ENCODE results near the gene PKNOX2. TPM values are rescaled to one million over a fixed set of nuclear protein-coding genes. Genes with fewer than 3 reads are reported as not detected.

Gene PKNOX2
- total and polyA plus RNA-seq, 4 donors = 3.1 to 10.6 (median 7.9) TPM

- H3K4me3 ChIP-seq = no peak overlapping the region
- WGBS, 2 donors = 84 to 92% methylated on average over 1 of the region's 1 CpG
- no peak for TF ChIP-seq CTCF (IDR thresholded peaks at IDR 0.05; ENCODE audit: control extremely low read depth, extremely low read depth)
- no peaks in the 10 kb centered on the region for H3K9me3 ChIP-seq (ENCODE audit: control insufficient read depth in 4 of 4, insufficient read depth in 3 of 4, low read length in 3 of 4)
- H3K27ac ChIP-seq (ENCODE audit: low read depth in 1 of 2, low read length in 1 of 2) = peak overlapping the region in 1 of 2 donors; percentile 26
- ATAC-seq (ENCODE audit: insufficient read depth, low FRiP score) (no peak), DNase-seq (no peak)
- H3K4me1 ChIP-seq (ENCODE audit: control insufficient read depth in 5 of 5, insufficient read depth in 5 of 5, low read length in 5 of 5) = peaks cover 0 to 30% (median 7%) of the 10 kb centered on the region in 5 donors
- H3K27me3 ChIP-seq (ENCODE audit: control insufficient read depth in 3 of 3, insufficient read depth in 3 of 3, low read length in 2 of 3) = no peaks in the 10 kb centered on the region
- H3K9ac ChIP-seq (ENCODE audit: insufficient read depth in 1 of 2, low read length in 2 of 2) = no peak overlapping the region
- no peaks in the 10 kb centered on the region for H3K36me3 ChIP-seq (ENCODE audit: control insufficient read depth in 4 of 4, insufficient read depth in 4 of 4, low read length in 4 of 4)
These were observed 163.7 kb downstream of the PKNOX2 start for GRCh38 chr11:125328225-125328580.

GRCh38 chr11:125329786-125330185 lies 165.2 kb downstream of the PKNOX2 start:
- DNase-seq = no peak
- Histone ChIP-seq H3K9ac (ENCODE audit: insufficient read depth in 1 of 2, low read length in 2 of 2) (no peak overlapping the region), H3K4me1 (ENCODE audit: control insufficient read depth in 5 of 5, insufficient read depth in 5 of 5, low read length in 5 of 5) (peaks cover 0 to 30% (median 9%) of the 10 kb centered on the region in 5 donors), H3K27ac (ENCODE audit: low read depth in 1 of 2, low read length in 1 of 2) (no peak overlapping the region), H3K27me3 (ENCODE audit: control insufficient read depth in 3 of 3, insufficient read depth in 3 of 3, low read length in 2 of 3) (no peaks in the 10 kb centered on the region), H3K36me3 (ENCODE audit: control insufficient read depth in 4 of 4, insufficient read depth in 4 of 4, low read length in 4 of 4) (peaks cover 0 to 2% (median 0%) of the 10 kb centered on the region in 4 donors), H3K9me3 (ENCODE audit: control insufficient read depth in 4 of 4, insufficient read depth in 3 of 4, low read length in 3 of 4) (no peaks in the 10 kb centered on the region), H3K4me3 (no peak overlapping the region)
- no peak for TF ChIP-seq CTCF (IDR thresholded peaks at IDR 0.05; ENCODE audit: control extremely low read depth, extremely low read depth)
- WGBS, 2 donors = 52 to 58% methylated on average over 9 of the region's 9 CpGs
- ATAC-seq (ENCODE audit: insufficient read depth, low FRiP score) = no peak

GRCh38 chr11:125330462-125331325 lies 166.1 kb downstream of the PKNOX2 start:
- WGBS, 2 donors = 93 to 94% methylated on average over 10 of the region's 10 CpGs
- H3K27ac ChIP-seq (ENCODE audit: low read depth in 1 of 2, low read length in 1 of 2) = no peak overlapping the region
- DNase-seq = no peak
- peaks cover 0 to 2% (median 0%) of the 10 kb centered on the region in 4 donors for H3K36me3 ChIP-seq (ENCODE audit: control insufficient read depth in 4 of 4, insufficient read depth in 4 of 4, low read length in 4 of 4)
- no peak for TF ChIP-seq CTCF (IDR thresholded peaks at IDR 0.05; ENCODE audit: control extremely low read depth, extremely low read depth)
- peaks cover 0 to 30% (median 9%) of the 10 kb centered on the region in 5 donors for H3K4me1 ChIP-seq (ENCODE audit: control insufficient read depth in 5 of 5, insufficient read depth in 5 of 5, low read length in 5 of 5)
- H3K27me3 ChIP-seq (ENCODE audit: control insufficient read depth in 3 of 3, insufficient read depth in 3 of 3, low read length in 2 of 3) = no peaks in the 10 kb centered on the region
- ATAC-seq (ENCODE audit: insufficient read depth, low FRiP score) = no peak
- H3K9ac ChIP-seq (ENCODE audit: insufficient read depth in 1 of 2, low read length in 2 of 2) = no peak overlapping the region
- H3K4me3 ChIP-seq = no peak overlapping the region
- no peaks in the 10 kb centered on the region for H3K9me3 ChIP-seq (ENCODE audit: control insufficient read depth in 4 of 4, insufficient read depth in 3 of 4, low read length in 3 of 4)

Measured in lung (tissue), 12 donors.